GM21381 (cell line): Measurements from ENCODE around the gene XKR3.
"Not testable (repeated sequence)": the region's sequence is repeated elsewhere in the genome, so short reads cannot be mapped to it uniquely, and the experiment has no call there.

Experiments
- ATAC-seq: cut with Tn5 transposase; IDR thresholded peaks from one replicate; pipeline ENCODE4 v1.9.1; 2021; ENCODE audit warnings: mild to moderate bottlenecking, moderate library complexity; ENCODE audit not compliant: unreplicated experiment

The XKR3 gene

GRCh38 chr22:16824716-16825687 is at the start of gene XKR3:
TSS of gene XKR3 (minus strand) at chr22:16825411. CDS start at chr22:16808073, 17,338 bp downstream.
- ATAC-seq: no peak

- ATAC-seq: not testable (repeated sequence)
Observed at GRCh38 chr22:16869640-16870039, 44.4 kb upstream of the XKR3 start.

GRCh38 chr22:16866167-16866566 is 41.0 kb upstream of the XKR3 start:
- ATAC-seq: no peak

- ATAC-seq: not testable (repeated sequence)
Observed at GRCh38 chr22:16856851-16857250, 31.6 kb upstream of the XKR3 start.

- no peak for ATAC-seq
Observed at GRCh38 chr22:16854631-16855030, 29.4 kb upstream of the XKR3 start.

GRCh38 chr22:16851268-16851996 is 26.2 kb upstream of the XKR3 start:
- not testable (repeated sequence) for ATAC-seq

GRCh38 chr22:16847271-16847670 is 22.1 kb upstream of the XKR3 start:
- ATAC-seq: no peak

GRCh38 chr22:16845881-16846280 is 20.7 kb upstream of the XKR3 start:
- ATAC-seq: no peak

- ATAC-seq: no peak
Observed at GRCh38 chr22:16845465-16845864, 20.3 kb upstream of the XKR3 start.

- no peak for ATAC-seq
Observed at GRCh38 chr22:16844529-16844928, 19.3 kb upstream of the XKR3 start.

- no peak for ATAC-seq
Observed at GRCh38 chr22:16838073-16838472, 12.9 kb upstream of the XKR3 start.

GRCh38 chr22:16834971-16835370 is 9.8 kb upstream of the XKR3 start:
- no peak for ATAC-seq

- no peak for ATAC-seq
Observed at GRCh38 chr22:16831257-16831656, 6.0 kb upstream of the XKR3 start.

GRCh38 chr22:16829985-16830384 is 4.8 kb upstream of the XKR3 start:
- no peak for ATAC-seq

- no peak for ATAC-seq
Observed at GRCh38 chr22:16828876-16829275, 3.7 kb upstream of the XKR3 start.

- no peak for ATAC-seq
Observed at GRCh38 chr22:16827506-16827905, 2.3 kb upstream of the XKR3 start.

- no peak for ATAC-seq
Observed at GRCh38 chr22:16819249-16819648, 6.0 kb downstream of the XKR3 start.

GRCh38 chr22:16818538-16818937 is 6.7 kb downstream of the XKR3 start:
- no peak for ATAC-seq

- no peak for ATAC-seq
Observed at GRCh38 chr22:16815073-16815472, 10.1 kb downstream of the XKR3 start.

GRCh38 chr22:16810188-16810802 is 14.9 kb downstream of the XKR3 start:
- no peak for ATAC-seq

- no peak for ATAC-seq
Observed at GRCh38 chr22:16808744-16809143, 16.5 kb downstream of the XKR3 start.
